Uterus (tissue), 2 donors: ENCODE measurements around the gene POU2F1.

Source experiments
- POLR2A ChIP-seq, 2 donors: fragments of 450-650 bp; IDR thresholded peaks; one replicate each; pipeline ENCODE4 v1.6.1; 2016; ENCODE audit warnings: antibody characterized with exemption in 2 of 2, mild to moderate bottlenecking in 1 of 2, moderate library complexity in 1 of 2
- TF ChIP-seq, protein P1 (sequence below), 4 experiments: fragments of 200-600 bp in 2 of 4; fragments of 450-650 bp in 2 of 4; sonication (generic) in 2 of 4; IDR thresholded peaks; one replicate each; pipeline ENCODE4 v1.5.1; 2016 to 2019; ENCODE audit warnings: antibody characterized with exemption in 4 of 4, mild to moderate bottlenecking in 2 of 4, moderate library complexity in 1 of 4

DNA sequence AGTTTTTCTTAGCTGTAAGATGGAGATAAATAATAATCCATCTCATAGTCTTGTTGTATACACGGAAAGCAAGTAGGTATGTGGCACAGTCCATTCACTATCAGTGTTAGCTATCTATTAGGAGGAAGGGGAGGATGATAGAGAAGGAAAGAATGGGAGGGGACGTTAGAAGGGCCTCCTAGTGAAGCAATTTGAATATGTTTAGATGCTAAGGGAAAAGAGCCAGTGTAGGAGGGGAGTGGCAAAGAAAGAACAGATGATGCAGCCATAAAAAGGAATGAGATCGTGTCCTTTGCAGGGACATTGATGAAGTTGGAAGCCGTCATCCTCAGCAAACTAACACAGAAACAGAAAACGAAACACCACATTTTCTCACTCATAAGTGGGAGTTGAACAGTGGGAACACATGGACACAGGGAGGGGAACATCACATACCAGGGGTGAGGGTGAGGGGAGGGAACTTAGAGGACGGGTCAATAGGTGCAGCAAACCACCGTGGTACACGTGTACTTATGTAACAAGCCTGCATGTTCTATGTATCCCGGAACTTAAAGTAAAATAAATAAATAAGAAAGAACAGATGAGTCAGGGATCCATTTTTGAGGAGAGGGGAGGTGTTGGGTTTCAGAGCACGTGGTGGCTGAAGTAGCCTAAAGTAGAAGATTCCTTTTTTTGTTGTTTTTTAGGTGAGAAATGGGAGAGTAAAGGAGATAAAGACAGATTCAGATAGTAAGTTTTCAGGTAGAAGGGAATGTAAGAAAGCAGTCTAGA, 124.1 kb downstream of the POU2F1 start:
- TF ChIP-seq POLR2A (IDR thresholded peaks at IDR 0.05) = no peak
- TF ChIP-seq, protein P1, sequence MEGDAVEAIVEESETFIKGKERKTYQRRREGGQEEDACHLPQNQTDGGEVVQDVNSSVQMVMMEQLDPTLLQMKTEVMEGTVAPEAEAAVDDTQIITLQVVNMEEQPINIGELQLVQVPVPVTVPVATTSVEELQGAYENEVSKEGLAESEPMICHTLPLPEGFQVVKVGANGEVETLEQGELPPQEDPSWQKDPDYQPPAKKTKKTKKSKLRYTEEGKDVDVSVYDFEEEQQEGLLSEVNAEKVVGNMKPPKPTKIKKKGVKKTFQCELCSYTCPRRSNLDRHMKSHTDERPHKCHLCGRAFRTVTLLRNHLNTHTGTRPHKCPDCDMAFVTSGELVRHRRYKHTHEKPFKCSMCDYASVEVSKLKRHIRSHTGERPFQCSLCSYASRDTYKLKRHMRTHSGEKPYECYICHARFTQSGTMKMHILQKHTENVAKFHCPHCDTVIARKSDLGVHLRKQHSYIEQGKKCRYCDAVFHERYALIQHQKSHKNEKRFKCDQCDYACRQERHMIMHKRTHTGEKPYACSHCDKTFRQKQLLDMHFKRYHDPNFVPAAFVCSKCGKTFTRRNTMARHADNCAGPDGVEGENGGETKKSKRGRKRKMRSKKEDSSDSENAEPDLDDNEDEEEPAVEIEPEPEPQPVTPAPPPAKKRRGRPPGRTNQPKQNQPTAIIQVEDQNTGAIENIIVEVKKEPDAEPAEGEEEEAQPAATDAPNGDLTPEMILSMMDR (IDR thresholded peaks at IDR 0.05) = no peak
